C4-2B (cell line): ENCODE results near the gene PLXNA2.

Experiments used
- CTCF ChIP-seq: fragments of 450-650 bp; conservative IDR thresholded peaks from 2 replicates; pipeline ENCODE4 v1.5.1; 2017; ENCODE audit warnings: mild to moderate bottlenecking
- ZFX ChIP-seq: fragments of 450-650 bp; IDR thresholded peaks from 2 replicates; pipeline ENCODE4 v1.6.1; 2017

DNA sequence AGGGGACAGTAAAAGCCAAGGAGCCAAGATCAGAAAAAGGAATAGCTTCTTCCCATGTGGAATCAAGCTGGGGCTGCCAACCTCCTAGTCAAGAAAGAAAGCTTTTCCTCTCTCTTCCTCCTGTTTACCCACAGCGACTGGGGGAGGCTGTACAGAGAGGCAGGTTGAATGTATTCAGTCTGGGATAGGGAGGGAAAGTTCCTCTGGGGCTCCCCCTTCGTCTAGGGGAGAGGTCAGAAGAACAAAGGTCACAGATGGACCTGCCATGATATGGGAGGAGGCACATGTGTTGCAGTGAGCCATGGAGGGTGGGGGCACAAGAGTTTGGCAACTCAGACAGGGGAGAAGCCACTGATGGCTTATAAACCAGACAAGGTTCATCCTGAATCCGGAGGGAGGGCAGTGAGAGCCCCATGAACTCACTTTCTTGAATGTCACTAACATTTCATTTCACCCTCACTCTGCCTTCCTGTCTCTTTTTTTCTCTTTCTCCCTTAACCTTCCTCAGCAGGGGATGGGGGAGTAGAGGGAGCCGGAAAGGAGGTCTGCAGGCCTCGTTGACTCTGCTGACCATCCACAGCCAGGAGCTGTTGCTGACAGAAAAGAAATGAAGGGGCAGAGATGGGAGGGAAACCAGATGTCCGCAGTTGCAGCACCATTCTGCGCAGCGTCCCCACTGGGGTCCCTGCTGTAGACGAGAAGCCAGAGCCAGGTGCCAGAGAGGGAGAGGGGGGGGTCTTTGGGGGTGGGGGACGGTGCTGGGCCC, 61.1 kb downstream of the PLXNA2 start:
- TF ChIP-seq CTCF (no peak), ZFX (no peak)
